Measurements from ENCODE around the gene KRT6A.

Gene KRT6A

GRCh38 chr12:52528641-52529143 lies 35.6 kb upstream of the KRT6A start:
- ATAC-seq (ENCODE audit: insufficient read depth, low read depth) (no peak), DNase-seq (no peak)
- Histone ChIP-seq H3K9ac (ENCODE audit: low read depth, low read length) (no peak overlapping the region), H4K20me1 (ENCODE audit: insufficient read depth, low read length) (no peaks in the 10 kb centered on the region; the same call in 1 of the 2 replicates), H3K4me2 (ENCODE audit: insufficient read depth, low read length) (no peak overlapping the region), H3K27ac (ENCODE audit: low read length) (no peak overlapping the region), H2AFZ (ENCODE audit: low read depth, low read length) (no peak overlapping the region), H3K79me2 (ENCODE audit: insufficient read depth, low read length) (no peaks in the 10 kb centered on the region), H3K27me3 (ENCODE audit: insufficient read depth, low read length, poor library complexity) (peaks cover 3% of the 10 kb centered on the region), H3K4me3 (ENCODE audit: low read depth in 1 of 2, low read length in 2 of 2) (no peak overlapping the region), H3K9me3 (ENCODE audit: insufficient read depth, low read length, severe bottlenecking) (no peaks in the 10 kb centered on the region), H3K4me1 (ENCODE audit: insufficient read depth, low read length) (no peaks in the 10 kb centered on the region), H3K36me3 (ENCODE audit: insufficient read depth, low read length) (no peaks in the 10 kb centered on the region)
- TF ChIP-seq CTCF (IDR thresholded peaks at IDR 0.05; ENCODE audit: borderline replicate concordance, extremely low read depth, low read length, poor library complexity, severe bottlenecking) (no peak), EZH2 (IDR thresholded peaks at IDR 0.05; ENCODE audit: borderline replicate concordance, low read depth, low read length, severe bottlenecking) (no peak)

GRCh38 chr12:52527121-52527800 lies 34.2 kb upstream of the KRT6A start:
- no peak for TF ChIP-seq EZH2 (IDR thresholded peaks at IDR 0.05; ENCODE audit: borderline replicate concordance, low read depth, low read length, severe bottlenecking)
- Histone ChIP-seq H3K4me1 (ENCODE audit: insufficient read depth, low read length) (no peaks in the 10 kb centered on the region), H2AFZ (ENCODE audit: low read depth, low read length) (no peak overlapping the region), H3K9me3 (ENCODE audit: insufficient read depth, low read length, severe bottlenecking) (no peaks in the 10 kb centered on the region), H3K36me3 (ENCODE audit: insufficient read depth, low read length) (no peaks in the 10 kb centered on the region), H3K9ac (ENCODE audit: low read depth, low read length) (no peak overlapping the region), H3K27me3 (ENCODE audit: insufficient read depth, low read length, poor library complexity) (peaks cover 7% of the 10 kb centered on the region), H3K79me2 (ENCODE audit: insufficient read depth, low read length) (no peaks in the 10 kb centered on the region), H3K4me3 (ENCODE audit: low read depth in 1 of 2, low read length in 2 of 2) (no peak overlapping the region), H3K4me2 (ENCODE audit: insufficient read depth, low read length) (no peak overlapping the region), H4K20me1 (ENCODE audit: insufficient read depth, low read length) (no peaks in the 10 kb centered on the region; the same call in 1 of the 2 replicates), H3K27ac (ENCODE audit: low read length) (no peak overlapping the region)
- no peak for DNase-seq
- no peak for ATAC-seq (ENCODE audit: insufficient read depth, low read depth)

GRCh38 chr12:52526511-52526951 lies 33.5 kb upstream of the KRT6A start:
- Histone ChIP-seq H3K4me2 (ENCODE audit: insufficient read depth, low read length) (no peak overlapping the region), H3K9ac (ENCODE audit: low read depth, low read length) (no peak overlapping the region), H2AFZ (ENCODE audit: low read depth, low read length) (no peak overlapping the region), H3K9me3 (ENCODE audit: insufficient read depth, low read length, severe bottlenecking) (no peaks in the 10 kb centered on the region), H3K27ac (ENCODE audit: low read length) (no peak overlapping the region), H3K4me3 (ENCODE audit: low read depth in 1 of 2, low read length in 2 of 2) (no peak overlapping the region), H3K79me2 (ENCODE audit: insufficient read depth, low read length) (no peaks in the 10 kb centered on the region), H3K36me3 (ENCODE audit: insufficient read depth, low read length) (no peaks in the 10 kb centered on the region), H3K27me3 (ENCODE audit: insufficient read depth, low read length, poor library complexity) (peaks cover 7% of the 10 kb centered on the region), H4K20me1 (ENCODE audit: insufficient read depth, low read length) (no peaks in the 10 kb centered on the region; the same call in 1 of the 2 replicates), H3K4me1 (ENCODE audit: insufficient read depth, low read length) (no peaks in the 10 kb centered on the region)
- no peak for TF ChIP-seq CTCF (IDR thresholded peaks at IDR 0.05; ENCODE audit: borderline replicate concordance, extremely low read depth, low read length, poor library complexity, severe bottlenecking)
- no peak for TF ChIP-seq EZH2 (IDR thresholded peaks at IDR 0.05; ENCODE audit: borderline replicate concordance, low read depth, low read length, severe bottlenecking)
- ATAC-seq (ENCODE audit: insufficient read depth, low read depth) (peak; percentile 44; the same call in 1 of the 3 replicates), DNase-seq (no peak)

- H3K9me3 ChIP-seq (ENCODE audit: insufficient read depth, low read length, severe bottlenecking): no peaks in the 10 kb centered on the region
- no peak overlapping the region for H3K27ac ChIP-seq (ENCODE audit: low read length)
- no peaks in the 10 kb centered on the region for H3K4me1 ChIP-seq (ENCODE audit: insufficient read depth, low read length)
- no peak overlapping the region for H3K9ac ChIP-seq (ENCODE audit: low read depth, low read length)
- no peak overlapping the region for H3K4me2 ChIP-seq (ENCODE audit: insufficient read depth, low read length)
- no peak for TF ChIP-seq EZH2 (IDR thresholded peaks at IDR 0.05; ENCODE audit: borderline replicate concordance, low read depth, low read length, severe bottlenecking)
- TF ChIP-seq CTCF (IDR thresholded peaks at IDR 0.05; ENCODE audit: borderline replicate concordance, extremely low read depth, low read length, poor library complexity, severe bottlenecking): no peak
- no peak overlapping the region for H2AFZ ChIP-seq (ENCODE audit: low read depth, low read length)
- H4K20me1 ChIP-seq (ENCODE audit: insufficient read depth, low read length): no peaks in the 10 kb centered on the region; the same call in 1 of the 2 replicates
- no peak overlapping the region for H3K4me3 ChIP-seq (ENCODE audit: low read depth in 1 of 2, low read length in 2 of 2)
- no peak for DNase-seq
- peaks cover 4% of the 10 kb centered on the region for H3K27me3 ChIP-seq (ENCODE audit: insufficient read depth, low read length, poor library complexity)
- no peak for ATAC-seq (ENCODE audit: insufficient read depth, low read depth)
- no peaks in the 10 kb centered on the region for H3K36me3 ChIP-seq (ENCODE audit: insufficient read depth, low read length)
- H3K79me2 ChIP-seq (ENCODE audit: insufficient read depth, low read length): no peaks in the 10 kb centered on the region
Measured at GRCh38 chr12:52525661-52526499, 32.8 kb upstream of the KRT6A start.

All from DND-41 (cell line).